Activated T-cell treated with anti-CD3 and anti-CD28 coated beads for 24 hours (primary cell): Measurements from ENCODE around the gene RLF.

ENCODE experiments used
- DNase-seq: peaks from one replicate; pipeline ENCODE4 v3.0.0-alpha.2; 2020; ENCODE audit warnings: low read depth

RLF gene

GRCh38 chr1:40274331-40274730, 113.1 kb downstream of the RLF start:
- DNase-seq, result no peak

- no peak for DNase-seq
Measured at GRCh38 chr1:40276122-40276521, 114.9 kb downstream of the RLF start.

GRCh38 chr1:40281853-40282252, 120.7 kb downstream of the RLF start:
- no peak for DNase-seq
